GM12864 (cell line): ENCODE data around the gene NR6A1.

Experiments used
- DNase-seq: peaks from one replicate; pipeline ENCODE4 v3.0.0-alpha.2; 2011; ENCODE audit warnings: low read depth
- H3K4me3 ChIP-seq: 2 replicates; pipeline ENCODE4 v1.5.1; 2011; ENCODE audit warnings: mild to moderate bottlenecking, low read depth, low read length, control low read depth
- CTCF ChIP-seq: IDR thresholded peaks from 2 replicates; pipeline ENCODE4 v1.5.1; 2011; ENCODE audit warnings: low read depth, mild to moderate bottlenecking, moderate library complexity, low read length, control low read depth, inconsistent platforms; ENCODE audit errors: missing control alignments

NR6A1 gene

GRCh38 chr9:124472770-124473169, 298.3 kb downstream of the NR6A1 start:
- H3K4me3 ChIP-seq = no peak overlapping the region
- TF ChIP-seq CTCF = no peak
- DNase-seq = no peak

- DNase-seq = no peak
- H3K4me3 ChIP-seq = no peak overlapping the region
Measured at GRCh38 chr9:124471761-124472160, 299.4 kb downstream of the NR6A1 start.

GRCh38 chr9:124470726-124471125, 300.4 kb downstream of the NR6A1 start:
- no peak for TF ChIP-seq CTCF
- DNase-seq = no peak
- H3K4me3 ChIP-seq = no peak overlapping the region

More at GRCh38 chr9:124471761-124472160, 299.4 kb downstream of the NR6A1 start:
- TF ChIP-seq CTCF = no peak

- DNase-seq = no peak
- no peak overlapping the region for H3K4me3 ChIP-seq
- TF ChIP-seq CTCF = no peak
Measured at GRCh38 chr9:124470306-124470705, 300.8 kb downstream of the NR6A1 start.

- DNase-seq = no peak
- no peak for TF ChIP-seq CTCF
- H3K4me3 ChIP-seq = no peak overlapping the region
Measured at GRCh38 chr9:124469011-124469832, 301.9 kb downstream of the NR6A1 start.

- no peak for DNase-seq
- no peak overlapping the region for H3K4me3 ChIP-seq
- TF ChIP-seq CTCF = no peak
Measured at GRCh38 chr9:124468061-124468740, 302.9 kb downstream of the NR6A1 start.
